Fibroblast of lung (primary cell): ENCODE results near the gene NEK6.

Experiments used
- EZH2 ChIP-seq: IDR thresholded peaks from 2 replicates; pipeline ENCODE4 v1.5.1; 2012; ENCODE audit warnings: low read length, control low read depth, mild to moderate bottlenecking; ENCODE audit errors: missing control alignments
- TF ChIP-seq, protein P1 (sequence below), 2 donors: IDR thresholded peaks in 1 of 2; conservative IDR thresholded peaks in 1 of 2; 1 replicate in 1 of 2; 2 replicates in 1 of 2; pipeline ENCODE4 v1.5.1; 2011 to 2012; ENCODE audit warnings: low read length in 2 of 2, control low read depth in 1 of 2, inconsistent platforms in 1 of 2, low read depth in 1 of 2, mild to moderate bottlenecking in 1 of 2

DNA sequence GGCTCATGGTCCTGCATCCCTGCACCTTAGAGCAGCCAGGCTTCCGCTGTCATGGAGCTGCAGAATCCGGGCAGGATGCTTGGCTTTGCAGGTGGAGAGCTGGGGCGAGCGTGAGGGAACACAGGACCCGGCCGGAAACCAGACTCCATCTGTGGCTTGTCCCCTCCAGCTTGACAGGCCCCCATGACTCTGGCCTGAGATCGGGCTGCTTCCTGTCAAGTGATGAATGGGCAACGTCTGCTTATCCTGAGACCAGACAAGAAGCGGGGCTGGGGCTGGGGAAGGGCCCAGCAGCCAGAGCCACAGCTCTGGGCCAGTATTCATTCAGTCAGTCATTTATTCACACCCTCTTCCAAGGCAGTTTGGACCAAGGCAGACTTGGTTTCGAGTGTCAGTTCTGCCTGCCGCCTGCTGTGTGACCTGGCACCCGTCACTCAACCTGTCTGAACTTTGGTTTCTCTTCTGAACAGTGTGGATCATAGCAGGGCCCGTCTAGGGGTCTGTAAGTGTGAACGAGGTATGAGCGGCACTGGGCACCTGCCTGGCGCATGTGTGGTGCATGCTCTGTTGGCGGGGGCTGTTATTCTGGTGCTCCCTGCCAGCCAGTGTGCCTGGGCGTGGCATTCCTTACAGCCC is 37.5 kb downstream of the NEK6 start:
- TF ChIP-seq EZH2 = no peak
- TF ChIP-seq, protein P1, sequence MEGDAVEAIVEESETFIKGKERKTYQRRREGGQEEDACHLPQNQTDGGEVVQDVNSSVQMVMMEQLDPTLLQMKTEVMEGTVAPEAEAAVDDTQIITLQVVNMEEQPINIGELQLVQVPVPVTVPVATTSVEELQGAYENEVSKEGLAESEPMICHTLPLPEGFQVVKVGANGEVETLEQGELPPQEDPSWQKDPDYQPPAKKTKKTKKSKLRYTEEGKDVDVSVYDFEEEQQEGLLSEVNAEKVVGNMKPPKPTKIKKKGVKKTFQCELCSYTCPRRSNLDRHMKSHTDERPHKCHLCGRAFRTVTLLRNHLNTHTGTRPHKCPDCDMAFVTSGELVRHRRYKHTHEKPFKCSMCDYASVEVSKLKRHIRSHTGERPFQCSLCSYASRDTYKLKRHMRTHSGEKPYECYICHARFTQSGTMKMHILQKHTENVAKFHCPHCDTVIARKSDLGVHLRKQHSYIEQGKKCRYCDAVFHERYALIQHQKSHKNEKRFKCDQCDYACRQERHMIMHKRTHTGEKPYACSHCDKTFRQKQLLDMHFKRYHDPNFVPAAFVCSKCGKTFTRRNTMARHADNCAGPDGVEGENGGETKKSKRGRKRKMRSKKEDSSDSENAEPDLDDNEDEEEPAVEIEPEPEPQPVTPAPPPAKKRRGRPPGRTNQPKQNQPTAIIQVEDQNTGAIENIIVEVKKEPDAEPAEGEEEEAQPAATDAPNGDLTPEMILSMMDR (conservative IDR thresholded peaks at IDR 0.05 in 1 of 2, IDR thresholded peaks at IDR 0.05 in 1 of 2; ENCODE audit: low read depth in 1 of 2, low read length in 2 of 2) = no peak
